Omental fat pad (tissue), 4 donors: Measurements from ENCODE around the gene SDC3. TPM values are rescaled to one million over a fixed set of nuclear protein-coding genes. Genes with fewer than 3 reads are reported as not detected.

Experiments used
- ATAC-seq: fragments of 150-250 bp; one replicate; pipeline ENCODE4 v1.9.1; 2016; ENCODE audit warnings: mild to moderate bottlenecking, moderate library complexity; ENCODE audit not compliant: low FRiP score
- DNase-seq: peaks from one replicate; pipeline ENCODE4 v3.0.0-alpha.2; 2019; ENCODE audit warnings: low spot score
- total RNA-seq, 4 donors: library from RNA; depleted of rRNA; stranded (reverse); fragments of >200 nt; gene quantifications; one replicate each; pipeline ENCODE4 v1.1.0, GENCODE V29; 2016
- TF ChIP-seq, protein P1 (sequence below), 3 donors: fragments of 450-650 bp; IDR thresholded peaks; one replicate each; pipeline ENCODE4 v1.5.1; 2016 to 2017; ENCODE audit warnings: antibody characterized with exemption in 3 of 3, mild to moderate bottlenecking in 3 of 3, moderate library complexity in 2 of 3

SDC3 gene
- total RNA-seq, 4 donors from 2014 or later, result 27.3 to 38.1 (median 30.8) TPM

DNA sequence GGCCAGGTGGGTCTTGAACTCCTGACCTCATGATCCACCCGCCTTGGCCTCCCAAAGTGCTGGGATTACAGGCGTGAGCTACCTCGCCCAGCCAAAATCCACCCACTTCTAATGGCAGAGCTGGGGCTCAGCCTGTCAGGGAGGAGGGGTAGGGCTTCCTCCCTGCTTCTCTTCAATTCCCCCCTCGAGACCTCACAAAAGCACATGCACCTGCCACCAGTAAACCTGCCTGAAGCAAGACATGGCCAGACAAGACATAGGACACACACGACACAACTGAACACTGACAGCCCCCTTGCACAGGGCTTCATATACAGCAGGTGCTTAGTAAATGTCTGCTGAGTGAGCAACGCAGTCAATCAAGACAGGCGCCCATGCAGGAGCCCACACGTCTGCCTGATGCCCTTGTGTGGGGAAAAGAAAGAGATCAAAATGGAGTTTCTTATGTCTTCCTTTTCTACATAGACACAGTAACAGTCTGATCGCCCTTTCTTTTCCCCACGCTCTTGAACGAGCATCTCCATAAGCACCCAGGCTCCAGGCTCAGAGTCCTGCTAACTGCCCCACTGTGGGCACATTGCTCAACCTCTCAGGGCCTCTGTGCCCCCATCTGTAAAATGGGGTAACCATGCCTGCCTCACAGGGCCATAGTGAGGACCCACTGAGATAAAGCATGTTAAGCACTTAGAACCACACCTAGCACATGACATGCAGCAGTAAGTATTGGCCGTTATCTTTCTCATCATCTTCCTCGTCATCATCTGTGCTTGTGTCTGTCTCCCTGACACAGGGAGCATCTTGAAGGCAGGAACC, 8.8 kb downstream of the SDC3 start:
- TF ChIP-seq, protein P1, sequence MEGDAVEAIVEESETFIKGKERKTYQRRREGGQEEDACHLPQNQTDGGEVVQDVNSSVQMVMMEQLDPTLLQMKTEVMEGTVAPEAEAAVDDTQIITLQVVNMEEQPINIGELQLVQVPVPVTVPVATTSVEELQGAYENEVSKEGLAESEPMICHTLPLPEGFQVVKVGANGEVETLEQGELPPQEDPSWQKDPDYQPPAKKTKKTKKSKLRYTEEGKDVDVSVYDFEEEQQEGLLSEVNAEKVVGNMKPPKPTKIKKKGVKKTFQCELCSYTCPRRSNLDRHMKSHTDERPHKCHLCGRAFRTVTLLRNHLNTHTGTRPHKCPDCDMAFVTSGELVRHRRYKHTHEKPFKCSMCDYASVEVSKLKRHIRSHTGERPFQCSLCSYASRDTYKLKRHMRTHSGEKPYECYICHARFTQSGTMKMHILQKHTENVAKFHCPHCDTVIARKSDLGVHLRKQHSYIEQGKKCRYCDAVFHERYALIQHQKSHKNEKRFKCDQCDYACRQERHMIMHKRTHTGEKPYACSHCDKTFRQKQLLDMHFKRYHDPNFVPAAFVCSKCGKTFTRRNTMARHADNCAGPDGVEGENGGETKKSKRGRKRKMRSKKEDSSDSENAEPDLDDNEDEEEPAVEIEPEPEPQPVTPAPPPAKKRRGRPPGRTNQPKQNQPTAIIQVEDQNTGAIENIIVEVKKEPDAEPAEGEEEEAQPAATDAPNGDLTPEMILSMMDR (IDR thresholded peaks at IDR 0.05), result no peak
- no peak for DNase-seq
- no peak for ATAC-seq

- TF ChIP-seq, protein P1 (IDR thresholded peaks at IDR 0.05), result no peak
- DNase-seq, result no peak
- no peak for ATAC-seq
These were observed 10.3 kb downstream of the SDC3 start for GRCh38 chr1:30898031-30898815.

DNA sequence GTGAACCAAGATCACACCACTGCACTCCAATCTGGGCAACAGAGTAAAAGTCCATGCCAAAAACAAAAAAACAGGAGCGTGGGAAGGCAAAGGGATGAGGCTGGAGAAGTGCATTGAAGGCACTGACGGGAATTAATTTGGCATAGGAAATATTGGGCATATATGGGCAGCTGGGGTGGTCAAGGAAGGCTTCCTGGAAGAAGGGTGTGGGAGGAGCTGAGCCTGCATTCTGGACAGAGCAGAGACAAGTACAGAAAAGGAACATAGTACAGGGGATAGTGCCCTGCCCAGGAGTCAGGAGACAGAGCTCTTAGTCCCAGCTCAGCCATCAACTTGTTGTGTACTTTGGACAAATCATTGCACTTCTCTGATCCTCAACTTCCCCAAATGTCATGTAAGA, 11.7 kb downstream of the SDC3 start:
- TF ChIP-seq, protein P1 (IDR thresholded peaks at IDR 0.05), result no peak
- ATAC-seq (no peak), DNase-seq (no peak)

- DNase-seq, result no peak
- TF ChIP-seq, protein P1 (IDR thresholded peaks at IDR 0.05), result no peak
- no peak for ATAC-seq
These were observed 12.5 kb downstream of the SDC3 start for GRCh38 chr1:30895944-30896660.

GRCh38 chr1:30895382-30895943, 13.1 kb downstream of the SDC3 start:
- DNase-seq, result no peak
- TF ChIP-seq, protein P1 (IDR thresholded peaks at IDR 0.05), result no peak
- no peak for ATAC-seq

- ATAC-seq (no peak), DNase-seq (no peak)
- TF ChIP-seq, protein P1 (IDR thresholded peaks at IDR 0.05), result no peak
These were observed 14.0 kb downstream of the SDC3 start for GRCh38 chr1:30894508-30894973.
